GM23338 (cell line): ENCODE data around the gene ZBTB20.

Experiments used
- CREB1 ChIP-seq: fragments of 250-450 bp; sonication (Bioruptor Pico); IDR thresholded peaks from 2 replicates; pipeline ENCODE4 v1.5.0; 2020; ENCODE audit warnings: low read depth, mild to moderate bottlenecking, moderate library complexity
- EZH2 ChIP-seq: fragments of 200-600 bp; sonication (generic); IDR thresholded peaks from one replicate; pipeline ENCODE4 v1.8.0; 2017; ENCODE audit warnings: antibody characterized with exemption, mild to moderate bottlenecking, low read depth; ENCODE audit not compliant: unreplicated experiment
- EZH2phosphoT487 ChIP-seq: fragments of 200-600 bp; sonication (generic); IDR thresholded peaks from one replicate; pipeline ENCODE4 v1.8.1; 2018; ENCODE audit warnings: antibody characterized with exemption; ENCODE audit not compliant: unreplicated experiment
- JUNB ChIP-seq: IDR thresholded peaks from one replicate; pipeline ENCODE4 v1.6.1; 2016; ENCODE audit warnings: antibody characterized with exemption; ENCODE audit not compliant: unreplicated experiment
- POLR2AphosphoS5 ChIP-seq: IDR thresholded peaks from 2 replicates; pipeline ENCODE4 v1.6.1; 2016; ENCODE audit warnings: antibody characterized with exemption, low read depth
- REST ChIP-seq: IDR thresholded peaks from one replicate; pipeline ENCODE4 v1.6.1; 2018; ENCODE audit warnings: antibody characterized with exemption; ENCODE audit not compliant: unreplicated experiment
- ZNF331 ChIP-seq: fragments of 250-450 bp; sonication (Bioruptor Pico); IDR thresholded peaks from 2 replicates; pipeline ENCODE4 v1.5.0; 2020; ENCODE audit warnings: low read depth, mild to moderate bottlenecking, moderate library complexity
- TF ChIP-seq, protein P1 (sequence below), 2 experiments: fragments of 200-600 bp in 1 of 2; sonication (generic) in 1 of 2; conservative IDR thresholded peaks; 2 replicates each; pipeline versions ENCODE4 v1.5.1 to v1.6.1; 2016 to 2017; ENCODE audit warnings: antibody characterized with exemption in 2 of 2, low read depth in 2 of 2, mild to moderate bottlenecking in 2 of 2, moderate library complexity in 1 of 2

DNA sequence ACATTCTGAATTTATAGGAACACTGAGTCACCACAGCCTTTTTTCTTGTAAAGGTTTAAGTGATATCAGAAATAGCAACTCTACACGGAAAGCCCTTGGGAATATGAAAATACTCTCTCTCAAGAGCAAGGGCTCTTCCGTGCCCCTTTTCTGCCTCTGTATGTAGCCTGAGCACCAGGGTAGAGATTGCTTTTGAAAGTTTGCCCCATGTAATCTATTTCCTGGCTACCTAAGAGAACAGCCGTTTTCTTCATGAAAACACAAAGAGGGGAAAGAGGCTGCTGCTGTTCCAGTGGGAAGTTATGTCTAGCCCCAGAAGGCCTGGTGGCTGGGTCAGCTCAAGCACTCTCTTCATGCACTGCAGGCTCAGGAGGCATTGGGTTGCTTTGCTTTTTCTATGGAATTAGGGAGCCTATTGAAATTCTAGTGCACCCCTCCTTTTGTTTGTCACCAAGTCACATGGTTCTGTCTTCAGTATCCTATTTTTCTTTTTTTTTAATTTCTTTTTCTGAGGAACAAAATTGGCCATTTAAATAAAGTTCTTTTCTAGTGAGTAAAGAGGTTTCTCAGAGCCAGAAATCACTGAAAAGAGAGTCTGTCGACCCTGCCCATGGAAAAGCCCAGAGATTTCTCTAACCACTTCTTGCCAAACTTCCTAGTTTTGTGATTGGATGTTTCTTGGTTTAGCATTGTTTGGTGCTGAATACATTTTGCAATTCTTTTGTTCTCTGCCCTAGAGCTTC is 813.7 kb downstream of the ZBTB20 start:
- TF ChIP-seq, protein P1, sequence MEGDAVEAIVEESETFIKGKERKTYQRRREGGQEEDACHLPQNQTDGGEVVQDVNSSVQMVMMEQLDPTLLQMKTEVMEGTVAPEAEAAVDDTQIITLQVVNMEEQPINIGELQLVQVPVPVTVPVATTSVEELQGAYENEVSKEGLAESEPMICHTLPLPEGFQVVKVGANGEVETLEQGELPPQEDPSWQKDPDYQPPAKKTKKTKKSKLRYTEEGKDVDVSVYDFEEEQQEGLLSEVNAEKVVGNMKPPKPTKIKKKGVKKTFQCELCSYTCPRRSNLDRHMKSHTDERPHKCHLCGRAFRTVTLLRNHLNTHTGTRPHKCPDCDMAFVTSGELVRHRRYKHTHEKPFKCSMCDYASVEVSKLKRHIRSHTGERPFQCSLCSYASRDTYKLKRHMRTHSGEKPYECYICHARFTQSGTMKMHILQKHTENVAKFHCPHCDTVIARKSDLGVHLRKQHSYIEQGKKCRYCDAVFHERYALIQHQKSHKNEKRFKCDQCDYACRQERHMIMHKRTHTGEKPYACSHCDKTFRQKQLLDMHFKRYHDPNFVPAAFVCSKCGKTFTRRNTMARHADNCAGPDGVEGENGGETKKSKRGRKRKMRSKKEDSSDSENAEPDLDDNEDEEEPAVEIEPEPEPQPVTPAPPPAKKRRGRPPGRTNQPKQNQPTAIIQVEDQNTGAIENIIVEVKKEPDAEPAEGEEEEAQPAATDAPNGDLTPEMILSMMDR (conservative IDR thresholded peaks at IDR 0.05; ENCODE audit: low read depth in 2 of 2) = no peak
- TF ChIP-seq EZH2phosphoT487 = no peak
- no peak for TF ChIP-seq EZH2
- TF ChIP-seq REST = no peak
- no peak for TF ChIP-seq POLR2AphosphoS5
- no peak for TF ChIP-seq ZNF331 (CRISPR knock-in tag)
- TF ChIP-seq CREB1 (CRISPR knock-in tag) = no peak
- no peak for TF ChIP-seq JUNB
